Activated naive CD8-positive, alpha-beta T cell treated with anti-CD3 and anti-CD28 coated beads, Interleukin-2, amount 50 U/mL, for 24 hours (primary cell): ENCODE data around the gene RC3H2.
"Not testable (repeated sequence)": the region's sequence is repeated elsewhere in the genome, so short reads cannot be mapped to it uniquely, and the experiment has no call there.

Source experiments
- ATAC-seq: fragments of 150-1000 bp; cut with Tn5 transposase; one replicate; pipeline ENCODE4 v1.10.0; 2021
- DNase-seq: peaks from one replicate; pipeline ENCODE4 v3.0.0; 2021
- H3K27ac Mint-ChIP-seq: one replicate; pipeline ENCODE4 v1.8.0; 2021; ENCODE audit warnings: mild to moderate bottlenecking, mixed read lengths
- H3K27me3 Mint-ChIP-seq: one replicate; pipeline ENCODE4 v1.8.0; 2021; ENCODE audit warnings: mixed read lengths
- H3K36me3 Mint-ChIP-seq: one replicate; pipeline ENCODE4 v1.8.0; 2021; ENCODE audit warnings: low read depth, mixed read lengths
- H3K4me1 Mint-ChIP-seq: one replicate; pipeline ENCODE4 v1.8.0; 2021; ENCODE audit warnings: mixed read lengths
- H3K4me3 Mint-ChIP-seq: one replicate; pipeline ENCODE4 v1.8.0; 2021; ENCODE audit warnings: mild to moderate bottlenecking, moderate library complexity, mixed read lengths
- H3K9me3 Mint-ChIP-seq: one replicate; pipeline ENCODE4 v1.8.0; 2021; ENCODE audit warnings: mixed read lengths

The RC3H2 gene

DNA sequence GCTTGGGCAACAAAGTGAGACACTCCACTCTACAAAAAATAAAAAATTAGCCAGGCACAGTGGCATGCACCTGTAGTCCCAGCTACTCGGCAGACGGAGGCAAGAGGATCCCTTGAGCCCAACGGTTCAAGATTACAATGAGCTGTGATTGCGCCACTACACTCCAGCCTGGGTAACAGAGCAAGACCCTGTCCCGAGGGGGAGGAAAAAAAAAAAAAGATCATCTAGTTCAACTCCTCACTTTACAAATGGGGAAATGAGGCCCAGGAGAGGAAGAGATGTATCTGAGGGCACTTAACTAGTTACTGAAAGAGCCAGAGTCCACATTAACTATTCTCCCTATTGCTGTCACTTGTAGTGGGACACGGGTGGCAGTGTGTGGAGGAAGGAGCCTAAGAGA lies 90.6 kb downstream of the RC3H2 start:
- no peak overlapping the region for H3K4me3 Mint-ChIP-seq
- ATAC-seq (no peak), DNase-seq (no peak)
- peaks cover 7% of the 10 kb centered on the region for H3K36me3 Mint-ChIP-seq
- no peak overlapping the region for H3K27ac Mint-ChIP-seq
- H3K9me3 Mint-ChIP-seq, result no peaks in the 10 kb centered on the region
- H3K4me1 Mint-ChIP-seq, result peaks cover 26% of the 10 kb centered on the region
- H3K27me3 Mint-ChIP-seq, result no peaks in the 10 kb centered on the region

- Mint-ChIP-seq H3K9me3 (no peaks in the 10 kb centered on the region), H3K4me3 (no peak overlapping the region), H3K27me3 (no peaks in the 10 kb centered on the region), H3K4me1 (peaks cover 34% of the 10 kb centered on the region), H3K36me3 (peaks cover 5% of the 10 kb centered on the region), H3K27ac (no peak overlapping the region)
- no peak for DNase-seq
- ATAC-seq, result no peak
Observed at GRCh38 chr9:122812736-122813135, 92.4 kb downstream of the RC3H2 start.

DNA sequence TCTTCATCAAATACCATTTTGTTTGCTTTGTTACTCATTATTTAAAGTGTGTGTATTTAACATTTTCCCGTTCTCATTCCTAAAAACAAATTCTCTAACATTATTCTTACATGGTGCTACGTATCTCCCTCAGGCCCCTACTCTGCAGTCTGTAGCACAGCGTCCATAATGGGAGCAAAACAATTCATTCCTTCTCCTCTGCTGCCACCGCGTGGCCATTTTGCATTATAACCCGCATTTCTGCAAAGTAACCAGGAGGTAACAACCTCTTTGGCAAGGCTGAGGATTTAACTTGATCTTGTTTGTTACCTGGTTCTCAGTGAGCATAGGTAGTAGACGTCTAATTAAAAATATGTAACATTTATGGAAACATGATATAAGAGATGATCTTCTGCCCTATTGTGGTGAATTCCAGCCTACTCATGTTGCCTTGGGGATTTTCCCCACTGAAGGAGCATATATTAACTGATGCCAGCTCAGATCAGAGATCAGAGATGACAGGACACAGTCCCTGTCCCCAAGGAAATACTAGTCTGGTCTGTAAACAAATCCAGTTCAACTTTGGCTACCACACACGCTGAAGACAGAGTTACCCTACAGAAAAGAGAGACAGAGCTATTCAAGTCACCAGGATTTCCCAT lies 94.7 kb downstream of the RC3H2 start:
- peaks cover 33% of the 10 kb centered on the region for H3K4me1 Mint-ChIP-seq
- no peaks in the 10 kb centered on the region for H3K27me3 Mint-ChIP-seq
- no peak overlapping the region for H3K4me3 Mint-ChIP-seq
- ATAC-seq (peak; percentile 42), DNase-seq (peak; percentile 76)
- peaks cover 11% of the 10 kb centered on the region for H3K36me3 Mint-ChIP-seq
- H3K9me3 Mint-ChIP-seq, result peaks cover 6% of the 10 kb centered on the region
- no peak overlapping the region for H3K27ac Mint-ChIP-seq

- not testable (repeated sequence) for H3K27me3 Mint-ChIP-seq, H3K27ac Mint-ChIP-seq, H3K9me3 Mint-ChIP-seq, ATAC-seq, H3K4me3 Mint-ChIP-seq, DNase-seq
- Mint-ChIP-seq H3K4me1 (peaks cover 26% of the 10 kb centered on the region), H3K36me3 (peaks cover 12% of the 10 kb centered on the region)
Observed at GRCh38 chr9:122809261-122809660, 95.9 kb downstream of the RC3H2 start.

DNA sequence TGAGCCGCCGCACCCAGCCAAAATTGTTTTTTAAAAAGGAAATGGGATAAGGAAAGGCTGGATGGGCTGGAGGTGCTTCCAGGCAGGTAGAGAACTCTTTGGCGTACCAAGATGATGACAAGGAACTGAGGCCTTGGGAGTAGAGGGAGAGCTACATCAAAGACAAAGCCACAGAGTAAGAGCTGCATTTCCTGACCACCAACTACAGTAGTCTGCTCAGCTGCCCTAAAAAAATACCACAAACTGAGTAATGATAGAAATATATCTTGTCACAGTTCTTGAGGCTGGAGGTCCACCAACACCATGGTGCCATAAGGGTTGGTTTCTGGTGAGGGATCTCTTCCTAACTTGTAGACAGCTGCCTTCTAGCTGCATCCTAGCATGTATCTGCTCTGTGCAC lies 97.0 kb downstream of the RC3H2 start:
- Mint-ChIP-seq H3K36me3 (peaks cover 12% of the 10 kb centered on the region), H3K9me3 (peaks cover 6% of the 10 kb centered on the region), H3K27me3 (no peaks in the 10 kb centered on the region), H3K4me3 (no peak overlapping the region), H3K4me1 (peaks cover 26% of the 10 kb centered on the region), H3K27ac (peak overlapping the region; percentile 6)
- ATAC-seq (peak; percentile 8), DNase-seq (no peak)

DNA sequence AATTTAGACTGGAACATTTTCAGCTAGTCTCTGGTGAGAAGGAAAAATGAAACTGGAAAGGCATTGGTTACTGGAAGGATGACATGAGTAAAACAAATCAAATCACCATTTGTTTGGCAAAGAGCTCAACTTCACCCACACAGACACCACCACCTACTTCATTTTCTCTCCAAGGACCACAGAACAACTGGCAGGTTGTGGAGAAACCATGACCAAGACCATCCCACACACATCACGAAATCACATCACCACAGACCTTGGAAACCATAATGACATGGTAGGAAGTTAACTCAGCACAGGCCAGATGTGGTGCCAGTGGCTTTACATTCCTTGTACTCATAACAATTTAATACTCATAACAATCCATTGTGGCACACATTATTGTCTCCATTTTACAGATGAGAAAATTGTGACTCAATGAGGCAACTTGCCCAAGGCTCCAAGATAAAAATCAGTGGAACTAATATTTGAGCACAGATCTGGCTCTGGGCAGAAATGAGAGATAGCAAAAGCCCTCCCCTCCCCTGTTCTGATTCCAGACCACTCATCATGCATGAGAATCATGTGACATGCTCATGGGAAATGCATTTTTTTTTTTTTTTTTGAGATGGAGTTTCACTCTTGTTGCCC lies 97.8 kb downstream of the RC3H2 start:
- peaks cover 26% of the 10 kb centered on the region for H3K4me1 Mint-ChIP-seq
- ATAC-seq (peak; percentile 89), DNase-seq (peak; percentile 54)
- peak overlapping the region; percentile 16 for H3K4me3 Mint-ChIP-seq
- H3K36me3 Mint-ChIP-seq, result peaks cover 12% of the 10 kb centered on the region
- H3K9me3 Mint-ChIP-seq, result peaks cover 6% of the 10 kb centered on the region
- H3K27me3 Mint-ChIP-seq, result no peaks in the 10 kb centered on the region
- H3K27ac Mint-ChIP-seq, result peak overlapping the region; percentile 86

GRCh38 chr9:122806661-122807060 lies 98.5 kb downstream of the RC3H2 start:
- peaks cover 12% of the 10 kb centered on the region for H3K36me3 Mint-ChIP-seq
- H3K27me3 Mint-ChIP-seq, result no peaks in the 10 kb centered on the region
- DNase-seq (no peak), ATAC-seq (no peak)
- peak overlapping the region; percentile 86 for H3K27ac Mint-ChIP-seq
- no peak overlapping the region for H3K4me3 Mint-ChIP-seq
- H3K4me1 Mint-ChIP-seq, result peaks cover 26% of the 10 kb centered on the region
- peaks cover 6% of the 10 kb centered on the region for H3K9me3 Mint-ChIP-seq

GRCh38 chr9:122800066-122801060 lies 104.8 kb downstream of the RC3H2 start, which contains the start of gene OR1K1:
OR1K1 (plus strand) TSS chr9:122800123; CDS start chr9:122800123, 0 bp downstream.
- no peaks in the 10 kb centered on the region for H3K9me3 Mint-ChIP-seq
- H3K4me1 Mint-ChIP-seq, result no peaks in the 10 kb centered on the region
- DNase-seq (no peak), ATAC-seq (no peak)
- no peak within 1 kb of the TSS for H3K27ac Mint-ChIP-seq
- H3K27me3 Mint-ChIP-seq, result no peaks in the 10 kb centered on the region
- H3K36me3 Mint-ChIP-seq, result no peaks in the 10 kb centered on the region
- no peak within 1 kb of the TSS for H3K4me3 Mint-ChIP-seq

GRCh38 chr9:122797316-122798063 lies 107.7 kb downstream of the RC3H2 start:
- H3K4me1 Mint-ChIP-seq, result no peaks in the 10 kb centered on the region
- H3K27me3 Mint-ChIP-seq, result no peaks in the 10 kb centered on the region
- DNase-seq (no peak), ATAC-seq (peak; percentile 33)
- no peak overlapping the region for H3K4me3 Mint-ChIP-seq
- H3K9me3 Mint-ChIP-seq, result no peaks in the 10 kb centered on the region
- H3K36me3 Mint-ChIP-seq, result no peaks in the 10 kb centered on the region
- H3K27ac Mint-ChIP-seq, result no peak overlapping the region
